GM15510 (cell line): ENCODE measurements around the gene PCDHA7.

Source experiments
- POLR2A ChIP-seq: IDR thresholded peaks from 3 replicates; pipeline ENCODE4 v1.6.1; 2011; ENCODE audit warnings: borderline replicate concordance; ENCODE audit not compliant: insufficient read length; ENCODE audit errors: extremely low read depth

PCDHA7 gene

GRCh38 chr5:140833993-140834392, at the start of gene PCDHA7:
PCDHA7 (plus strand) TSS chr5:140834269; CDS start chr5:140834384, 115 bp downstream.
- TF ChIP-seq POLR2A: no peak

DNA sequence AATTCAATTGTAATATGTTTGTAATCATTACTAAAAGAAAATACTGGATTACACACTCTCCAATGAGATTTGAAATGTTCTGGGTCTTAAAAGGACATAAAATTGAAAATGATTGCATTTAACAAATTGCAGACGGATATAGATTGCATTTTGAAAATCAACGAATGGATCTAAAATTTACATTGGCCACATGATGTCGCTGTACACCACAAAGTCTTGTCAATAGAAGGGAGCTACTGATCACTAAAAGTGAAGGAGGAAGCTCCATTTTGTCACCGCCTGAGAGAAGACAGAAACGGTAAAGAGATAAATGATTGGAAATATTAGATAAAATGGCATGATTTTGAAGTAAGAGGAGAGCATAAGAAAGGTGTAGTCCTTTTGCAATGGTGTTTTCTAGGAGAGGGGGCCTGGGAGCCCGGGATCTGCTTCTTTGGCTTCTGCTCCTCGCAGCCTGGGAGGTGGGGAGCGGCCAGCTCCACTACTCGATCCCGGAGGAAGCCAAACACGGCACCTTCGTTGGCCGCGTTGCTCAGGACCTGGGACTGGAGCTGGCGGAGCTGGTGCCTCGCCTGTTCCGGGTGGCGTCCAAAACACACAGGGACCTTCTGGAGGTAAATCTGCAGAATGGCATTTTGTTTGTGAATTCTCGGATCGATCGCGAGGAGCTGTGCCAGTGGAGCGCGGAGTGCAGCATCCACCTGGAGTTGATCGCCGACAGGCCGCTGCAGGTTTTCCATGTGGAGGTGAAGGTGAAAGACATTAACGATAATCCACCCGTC, 48.0 kb upstream of the PCDHA7 start, which contains the start of gene PCDHA1:
Gene PCDHA1, plus strand, starts transcription at position 236 of the 782 bp plus-strand sequence.
- no peak for TF ChIP-seq POLR2A

DNA sequence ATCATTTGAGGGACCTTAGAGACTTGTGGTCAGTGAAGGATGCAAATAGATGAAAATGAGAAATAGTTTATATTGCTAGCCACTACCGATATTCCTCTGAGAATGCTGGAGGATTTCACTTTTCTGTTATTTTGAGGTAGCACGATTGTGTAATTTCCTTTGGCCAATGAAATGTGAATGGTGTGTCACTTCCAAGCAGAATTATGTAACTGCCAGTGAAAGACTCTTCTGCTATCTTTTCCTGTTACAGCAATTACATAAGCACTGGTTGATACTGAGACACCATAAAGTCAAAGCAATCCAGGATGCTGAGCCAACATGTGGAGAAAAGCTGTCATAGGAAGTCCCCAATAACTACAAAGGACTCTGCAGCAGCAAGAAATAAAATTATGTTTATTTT, 43.0 kb upstream of the PCDHA7 start:
- no peak for TF ChIP-seq POLR2A

DNA sequence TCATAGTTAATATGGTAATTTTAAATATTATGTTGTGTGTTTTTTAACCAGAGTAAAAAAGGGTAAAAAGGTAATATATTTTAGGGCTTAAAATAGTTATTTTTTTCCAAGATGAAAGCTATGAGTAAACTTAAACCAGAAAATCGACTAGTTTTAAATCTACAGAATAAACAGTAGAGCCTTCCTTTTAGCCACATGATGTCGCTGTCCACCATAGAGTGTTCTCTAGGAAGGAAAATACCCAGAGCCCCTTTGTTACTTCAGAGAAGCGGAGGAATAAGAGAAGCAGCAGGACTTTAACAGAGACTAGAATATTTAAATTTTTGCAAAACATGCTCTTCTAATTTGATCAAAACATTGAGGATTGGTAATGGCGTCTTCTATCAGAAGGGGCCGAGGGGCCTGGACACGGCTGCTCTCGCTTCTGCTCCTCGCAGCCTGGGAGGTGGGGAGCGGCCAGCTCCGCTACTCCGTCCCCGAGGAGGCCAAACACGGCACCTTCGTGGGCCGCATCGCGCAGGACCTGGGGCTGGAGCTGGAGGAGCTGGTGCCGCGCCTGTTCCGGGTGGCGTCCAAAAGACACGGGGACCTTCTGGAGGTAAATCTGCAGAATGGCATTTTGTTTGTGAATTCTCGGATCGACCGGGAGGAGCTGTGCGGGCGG, 39.3 kb upstream of the PCDHA7 start, which contains the start of gene PCDHA2:
Gene PCDHA2, plus strand, starts transcription at position 258 of the 664 bp plus-strand sequence.
- no peak for TF ChIP-seq POLR2A

DNA sequence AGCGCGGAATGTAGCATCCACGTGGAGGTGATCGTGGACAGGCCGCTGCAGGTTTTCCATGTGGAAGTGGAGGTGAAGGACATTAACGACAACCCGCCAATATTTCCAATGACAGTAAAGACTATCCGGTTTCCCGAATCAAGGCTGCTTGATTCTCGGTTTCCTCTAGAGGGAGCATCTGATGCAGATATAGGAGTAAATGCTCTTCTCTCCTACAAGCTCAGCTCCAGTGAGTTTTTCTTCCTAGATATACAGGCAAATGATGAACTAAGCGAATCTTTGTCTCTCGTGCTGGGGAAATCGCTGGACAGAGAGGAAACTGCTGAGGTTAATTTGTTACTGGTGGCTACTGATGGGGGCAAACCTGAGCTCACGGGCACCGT, 38.8 kb upstream of the PCDHA7 start:
- TF ChIP-seq POLR2A: no peak

- no peak for TF ChIP-seq POLR2A
Measured at GRCh38 chr5:140796718-140797095, 37.4 kb upstream of the PCDHA7 start.

GRCh38 chr5:140800816-140801493, 33.1 kb upstream of the PCDHA7 start, which contains the start of gene PCDHA3:
PCDHA3 (plus strand) TSS chr5:140801057.
- TF ChIP-seq POLR2A: no peak

- no peak for TF ChIP-seq POLR2A
Measured at GRCh38 chr5:140801494-140801841, 32.6 kb upstream of the PCDHA7 start.

- no peak for TF ChIP-seq POLR2A
Measured at GRCh38 chr5:140802781-140803271, 31.2 kb upstream of the PCDHA7 start.

DNA sequence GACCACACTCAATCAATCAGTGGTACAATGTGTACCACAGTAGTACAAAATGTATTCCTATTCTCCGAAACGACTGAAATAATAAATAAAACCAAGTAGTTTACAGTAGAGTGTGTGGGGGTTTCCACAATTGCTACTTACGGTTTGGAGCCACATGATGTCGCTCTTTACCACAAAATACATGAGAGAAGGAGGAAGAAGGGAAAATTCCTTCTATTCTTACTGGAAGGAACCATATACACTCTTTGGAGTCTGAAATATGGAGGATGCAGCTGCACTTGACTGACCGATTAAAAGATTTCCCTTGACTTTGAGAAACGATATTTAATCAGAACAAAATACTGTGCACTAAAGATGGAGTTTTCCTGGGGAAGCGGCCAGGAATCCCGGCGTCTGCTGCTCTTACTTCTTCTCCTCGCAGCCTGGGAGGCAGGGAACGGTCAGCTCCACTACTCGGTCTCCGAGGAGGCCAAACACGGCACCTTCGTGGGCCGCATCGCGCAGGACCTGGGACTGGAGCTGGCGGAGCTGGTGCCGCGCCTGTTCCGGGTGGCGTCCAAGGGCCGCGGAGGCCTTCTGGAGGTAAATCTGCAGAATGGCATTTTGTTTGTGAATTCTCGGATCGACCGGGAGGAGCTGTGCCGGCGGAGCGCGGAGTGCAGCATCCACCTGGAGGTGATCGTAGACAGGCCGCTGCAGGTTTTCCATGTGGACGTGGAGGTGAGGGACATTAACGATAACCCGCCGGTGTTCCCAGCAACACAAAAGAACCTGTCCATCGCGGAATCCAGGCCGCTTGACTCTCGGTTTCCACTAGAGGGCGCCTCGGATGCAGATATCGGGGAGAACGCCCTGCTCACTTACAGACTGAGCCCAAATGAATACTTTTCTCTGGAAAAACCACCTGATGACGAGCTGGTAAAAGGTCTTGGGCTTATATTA, 27.0 kb upstream of the PCDHA7 start, which contains the start of gene PCDHA4:
Gene PCDHA4, plus strand, starts transcription at position 235 of the 942 bp plus-strand sequence.
- TF ChIP-seq POLR2A: no peak

GRCh38 chr5:140808889-140809291, 25.2 kb upstream of the PCDHA7 start:
- TF ChIP-seq POLR2A: no peak

DNA sequence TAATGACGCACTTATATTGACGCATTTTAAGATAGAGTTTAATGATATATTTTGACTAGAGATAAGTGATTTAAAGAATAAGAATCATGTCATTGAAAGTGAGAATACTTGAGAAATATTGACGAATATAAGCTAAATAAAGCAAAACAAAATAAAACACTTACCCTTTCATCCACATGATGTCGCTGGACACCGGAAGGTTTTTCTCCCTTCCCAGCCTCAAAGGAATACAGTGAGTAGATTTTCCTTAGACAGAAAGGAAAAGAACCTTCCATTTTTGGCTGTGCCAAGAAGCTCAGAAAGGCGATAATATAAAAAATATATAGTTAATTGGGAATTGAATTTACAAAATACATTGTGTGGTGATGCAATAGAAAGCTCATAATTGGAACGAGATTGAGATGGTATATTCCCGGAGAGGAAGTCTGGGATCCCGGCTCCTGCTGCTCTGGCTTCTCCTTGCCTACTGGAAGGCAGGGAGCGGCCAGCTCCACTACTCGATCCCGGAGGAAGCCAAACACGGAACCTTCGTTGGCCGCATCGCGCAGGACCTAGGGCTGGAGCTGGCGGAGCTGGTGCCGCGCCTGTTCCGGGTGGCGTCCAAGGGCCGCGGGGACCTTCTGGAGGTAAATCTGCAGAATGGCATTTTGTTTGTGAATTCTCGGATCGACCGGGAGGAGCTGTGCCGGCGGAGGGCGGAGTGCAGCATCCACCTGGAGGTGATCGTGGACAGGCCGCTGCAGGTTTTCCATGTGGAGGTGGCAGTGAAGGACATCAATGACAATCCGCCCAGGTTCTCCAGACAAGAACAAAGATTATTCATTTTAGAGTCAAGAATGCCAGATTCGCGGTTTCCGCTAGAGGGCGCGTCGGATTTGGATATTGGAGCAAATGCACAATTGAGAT, 12.4 kb upstream of the PCDHA7 start, which contains the start of gene PCDHA5:
Gene PCDHA5, plus strand, starts transcription at position 239 of the 906 bp plus-strand sequence.
- no peak for TF ChIP-seq POLR2A

GRCh38 chr5:140822281-140822629, 11.8 kb upstream of the PCDHA7 start:
- TF ChIP-seq POLR2A: no peak
